HG03457 (cell line): Measurements from ENCODE around the gene NEK4.
A peak's percentile ranks its signal among the peaks of the same experiment; 100 is the strongest.
"Not testable (repeated sequence)": the region's sequence is repeated elsewhere in the genome, so short reads cannot be mapped to it uniquely, and the experiment has no call there.

ENCODE experiments used
- ATAC-seq: cut with Tn5 transposase; IDR thresholded peaks from one replicate; pipeline ENCODE4 v1.9.1; 2021; ENCODE audit warnings: moderate number of reproducible peaks; ENCODE audit not compliant: unreplicated experiment

The NEK4 gene

DNA sequence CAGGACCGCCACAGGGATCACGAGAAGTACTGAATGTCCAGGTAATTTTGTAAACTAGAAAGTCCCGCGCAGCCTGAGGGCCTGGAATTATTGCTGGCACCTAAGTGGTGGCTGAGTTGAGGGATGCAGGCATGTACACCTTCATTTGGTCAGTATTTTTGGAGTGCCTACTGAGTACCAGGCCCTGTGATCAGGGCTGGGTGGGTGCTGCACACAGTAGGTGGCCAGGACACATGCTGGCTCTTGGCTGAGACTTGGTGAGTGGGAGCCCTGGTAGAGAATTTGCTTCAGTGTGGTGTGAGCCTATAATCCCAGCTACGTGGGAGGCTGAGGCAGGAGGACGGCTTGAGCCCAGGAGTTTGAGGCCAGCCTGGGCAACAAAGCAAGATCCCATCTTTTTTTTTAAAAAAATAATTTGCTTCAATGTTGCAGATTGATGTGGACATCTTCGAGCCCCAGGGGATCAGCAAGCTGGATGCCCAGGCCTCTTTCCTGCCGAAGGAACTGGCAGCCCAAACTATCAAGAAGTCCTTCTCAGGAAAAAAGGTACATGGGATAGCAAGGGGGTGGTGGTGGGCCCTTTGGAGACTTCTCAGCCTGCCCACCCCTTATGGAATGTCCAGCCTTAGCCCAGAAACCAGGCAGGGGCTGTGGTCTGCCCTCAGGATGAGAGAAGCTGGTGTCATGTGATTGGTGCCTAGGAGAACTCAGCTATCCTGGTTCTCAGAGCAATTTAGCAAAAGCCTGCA lies 9.3 kb upstream of the NEK4 start:
- ATAC-seq: no peak

DNA sequence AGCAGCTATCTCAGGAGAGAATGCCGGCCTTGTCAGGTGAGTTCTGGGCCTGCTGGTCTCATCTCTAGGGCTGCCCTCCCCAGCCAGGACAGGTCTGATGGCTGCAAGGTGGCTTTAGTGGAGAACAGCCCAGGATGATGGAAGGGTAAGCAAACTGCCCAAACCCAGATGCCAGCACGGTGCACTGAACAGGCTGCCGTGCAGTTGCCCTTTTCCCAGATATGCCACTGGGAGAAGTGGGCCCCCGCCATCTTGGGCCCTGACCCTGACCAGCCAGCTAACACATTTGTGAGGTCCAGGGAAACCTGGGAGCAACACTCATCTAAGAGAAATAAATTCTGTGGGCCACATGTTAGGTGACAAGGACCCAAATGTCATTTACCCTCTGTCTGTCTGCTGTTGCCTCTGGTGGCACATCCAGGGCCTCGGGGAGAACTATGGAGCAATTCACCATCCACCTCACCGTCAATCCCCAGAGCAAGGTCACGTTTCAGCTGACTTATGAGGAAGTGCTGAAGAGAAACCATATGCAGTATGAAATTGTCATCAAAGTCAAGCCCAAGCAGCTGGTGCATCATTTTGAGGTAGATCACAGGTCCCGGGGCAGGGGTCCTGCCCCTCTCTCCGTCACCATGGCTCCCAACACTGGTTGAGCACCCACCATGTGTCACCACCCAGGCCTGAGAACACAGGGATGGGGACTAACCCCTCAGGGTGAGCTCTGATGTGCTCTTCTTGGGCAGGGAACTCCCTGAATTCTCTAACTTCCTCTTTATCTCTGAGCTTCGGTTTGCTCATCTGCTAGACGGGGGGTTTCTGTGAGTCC lies 8.5 kb upstream of the NEK4 start:
- peak; percentile 62 for ATAC-seq

DNA sequence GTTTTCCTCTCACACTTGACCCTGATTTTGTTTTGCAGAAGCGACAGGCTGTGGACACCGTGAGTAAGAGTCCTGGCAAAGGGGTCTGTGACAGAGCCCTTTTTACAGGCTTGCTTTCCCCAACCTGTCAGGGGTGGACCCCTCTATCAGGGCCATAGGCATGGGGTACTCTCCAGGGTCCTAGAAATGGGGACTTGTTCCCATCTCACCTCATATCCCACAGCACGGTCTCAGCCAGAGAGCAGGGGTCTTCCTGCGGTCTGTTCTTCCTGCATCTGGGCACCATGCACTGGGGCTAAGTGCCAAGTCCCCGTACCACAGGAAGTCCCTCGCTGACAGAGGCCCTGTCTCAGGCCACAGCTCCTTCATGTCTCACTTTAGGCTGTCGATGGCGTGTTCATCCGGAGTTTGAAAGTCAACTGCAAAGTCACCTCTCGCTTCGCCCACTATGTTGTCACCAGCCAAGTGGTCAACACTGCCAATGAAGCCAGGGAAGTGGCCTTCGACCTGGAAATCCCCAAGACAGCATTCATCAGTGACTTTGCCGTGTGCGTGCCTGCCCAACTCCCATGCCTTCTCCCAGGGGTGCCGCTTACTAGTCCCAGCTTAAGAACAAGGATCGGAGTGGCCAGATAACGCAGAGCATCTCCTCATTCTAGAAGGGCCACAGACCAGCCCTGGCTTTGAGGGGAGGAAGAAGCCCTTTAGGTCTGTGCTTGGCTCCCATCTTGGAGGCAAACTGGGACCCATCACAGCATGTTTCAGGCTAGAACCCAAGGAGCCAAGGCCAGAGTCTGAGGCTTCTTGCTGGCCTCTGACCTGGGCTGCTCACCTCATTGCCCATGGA lies 7.4 kb upstream of the NEK4 start:
- ATAC-seq: no peak

DNA sequence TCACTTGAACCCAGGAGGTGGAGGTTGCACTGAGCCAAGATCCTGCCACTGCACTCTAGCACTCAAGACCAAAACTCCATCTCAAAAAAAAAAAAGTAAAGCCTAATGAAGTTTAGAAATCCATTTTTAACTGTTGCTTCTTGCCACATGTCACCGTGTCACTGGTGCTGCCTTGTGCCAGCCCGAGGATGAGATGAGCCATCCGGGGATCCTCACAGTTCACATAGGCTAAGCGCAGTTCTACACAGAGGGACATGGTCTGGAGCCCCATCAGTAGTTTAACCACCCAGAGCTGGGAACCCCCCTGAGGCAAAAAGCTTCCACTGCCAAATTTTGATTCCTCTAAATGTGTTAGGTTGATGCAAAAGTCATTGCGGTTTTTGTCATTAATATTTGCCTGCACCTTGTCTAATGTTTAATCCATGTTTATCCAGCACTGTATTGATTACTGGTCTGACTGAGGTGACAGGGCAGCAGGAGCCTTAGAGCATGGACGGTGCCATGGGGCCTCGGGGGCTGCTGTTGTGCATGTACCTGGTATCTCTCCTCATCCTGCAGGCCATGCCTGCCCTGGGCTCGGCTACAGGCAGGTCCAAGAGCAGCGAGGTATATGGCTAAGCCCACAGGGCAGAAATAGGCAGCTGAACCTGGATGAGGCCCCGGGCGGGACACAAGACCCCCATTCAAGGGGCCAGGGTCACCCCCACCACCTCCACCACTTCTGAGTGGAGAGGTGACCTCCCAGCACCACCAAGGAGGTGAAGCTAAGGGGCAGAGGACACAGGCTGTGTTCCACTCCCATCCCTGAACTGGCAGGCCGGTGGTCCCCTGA lies 6.6 kb upstream of the NEK4 start, which contains the start of gene ITIH1:
ITIH1 (plus strand) TSS at position 473 of the 832 bp plus-strand sequence; CDS start at position 490, 17 bp downstream.
- no peak for ATAC-seq

DNA sequence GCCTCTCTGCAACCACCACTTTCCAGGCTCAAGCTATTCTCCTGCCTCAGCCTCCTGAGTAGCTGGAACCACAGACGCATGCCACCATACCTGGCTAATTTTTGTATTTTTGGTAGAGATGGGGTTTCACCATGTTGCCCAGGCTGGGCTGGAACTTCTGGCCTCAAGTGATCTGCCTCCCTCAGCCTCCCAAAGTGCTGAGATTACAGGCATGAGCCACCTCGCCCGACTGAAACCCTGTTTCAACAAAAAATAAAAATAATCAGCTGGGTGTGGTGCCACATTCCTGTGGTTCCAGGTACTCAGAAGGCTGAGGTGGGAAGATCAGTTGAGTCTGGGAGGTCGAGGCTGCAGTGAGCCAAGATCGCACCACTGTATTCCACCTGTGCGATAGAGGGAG lies 5.7 kb upstream of the NEK4 start:
- ATAC-seq: not testable (repeated sequence)

DNA sequence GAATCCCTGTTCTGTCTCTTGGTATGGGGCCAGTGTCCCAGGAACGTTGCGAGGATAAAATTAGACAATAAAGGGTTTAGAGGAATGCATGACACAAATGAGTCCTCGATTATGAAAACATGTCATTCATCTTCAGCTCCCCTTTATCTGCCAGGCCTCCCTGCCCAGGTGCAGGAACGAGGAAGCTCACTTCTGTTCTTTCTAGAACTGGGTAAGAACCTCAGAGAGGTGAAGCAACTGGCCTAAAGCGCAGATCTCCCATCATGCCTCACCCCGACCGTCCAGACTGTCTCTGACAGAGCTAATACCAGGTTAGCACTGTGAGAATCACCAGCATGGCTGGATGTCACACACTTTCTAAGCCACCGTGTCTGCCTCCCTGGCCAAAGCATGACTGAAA lies 5.1 kb upstream of the NEK4 start:
- no peak for ATAC-seq

DNA sequence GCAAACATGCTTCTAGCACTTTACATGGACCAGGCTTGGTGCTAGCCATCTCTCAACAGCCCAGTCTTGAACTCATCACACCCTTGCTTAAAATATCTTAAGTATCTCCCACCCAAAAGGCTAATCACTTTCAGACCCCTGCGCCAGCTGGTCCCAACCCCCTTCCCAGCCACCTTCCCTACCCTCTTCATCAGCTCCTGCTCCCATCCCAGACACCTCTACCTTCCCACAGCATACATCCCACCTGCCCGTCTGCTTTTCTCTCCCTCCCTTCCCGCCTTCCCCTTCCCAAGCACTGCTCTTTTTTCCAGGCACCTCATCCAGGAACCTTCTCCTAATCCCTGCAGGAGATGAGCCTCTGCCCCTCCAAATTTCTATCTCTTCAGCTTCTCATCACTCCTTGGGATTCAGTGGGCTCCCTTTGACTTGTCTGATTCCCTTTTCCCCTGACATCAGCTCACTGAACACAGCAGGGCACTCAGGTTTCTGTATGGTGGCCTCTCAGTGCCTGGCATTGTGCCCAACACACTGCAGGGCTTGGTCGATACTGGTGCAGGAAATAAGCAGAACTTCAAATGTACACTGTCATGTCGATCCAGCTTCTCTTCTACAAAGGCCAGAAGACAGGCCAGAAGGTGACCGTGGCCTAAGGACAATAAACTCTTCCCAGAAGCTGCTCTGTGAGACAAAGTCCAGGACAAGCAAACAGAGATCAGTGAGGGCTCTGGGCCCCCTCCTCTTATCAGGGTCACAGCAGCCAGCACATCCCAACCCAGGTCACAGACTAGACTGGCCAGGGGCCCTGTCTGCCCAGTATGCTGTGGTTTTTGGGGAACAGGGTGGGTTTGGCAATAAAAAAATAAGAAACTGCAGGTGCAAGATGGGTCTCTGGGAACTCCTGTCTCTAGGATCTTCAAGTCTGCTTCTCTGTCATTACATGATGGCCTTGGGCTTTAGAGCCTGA lies 4.4 kb upstream of the NEK4 start:
- ATAC-seq: no peak

DNA sequence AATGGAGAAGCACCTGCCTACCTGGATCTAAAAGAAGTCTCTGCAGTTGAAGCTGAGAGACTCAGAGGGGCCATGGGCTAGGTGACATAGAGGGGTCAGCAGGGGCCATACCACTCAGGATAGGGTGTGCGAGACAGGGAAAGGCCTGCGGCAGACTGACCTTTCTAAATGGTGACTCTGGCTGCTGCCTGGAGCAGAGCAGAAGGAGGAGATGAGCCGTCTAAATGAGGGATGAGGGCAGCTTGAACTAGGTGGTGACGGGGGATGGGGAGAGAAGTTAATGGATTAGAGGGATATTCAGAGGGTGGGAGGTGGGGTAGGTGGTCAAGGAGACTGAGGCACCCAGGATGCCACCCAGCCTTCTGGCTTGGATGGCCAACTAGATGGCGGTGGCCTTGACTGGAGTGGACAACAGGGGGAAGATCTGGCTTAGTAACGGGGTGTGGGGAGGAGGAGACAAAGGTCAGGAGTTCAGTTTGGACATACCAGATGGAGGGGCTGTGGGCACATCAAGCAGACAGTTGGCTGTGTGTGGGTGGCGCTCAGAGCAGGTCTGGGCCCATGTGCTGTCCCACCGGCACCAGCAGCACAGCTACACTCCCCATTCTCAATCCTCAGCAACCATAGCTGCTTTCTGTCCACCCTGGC lies 3.5 kb upstream of the NEK4 start:
- no peak for ATAC-seq

DNA sequence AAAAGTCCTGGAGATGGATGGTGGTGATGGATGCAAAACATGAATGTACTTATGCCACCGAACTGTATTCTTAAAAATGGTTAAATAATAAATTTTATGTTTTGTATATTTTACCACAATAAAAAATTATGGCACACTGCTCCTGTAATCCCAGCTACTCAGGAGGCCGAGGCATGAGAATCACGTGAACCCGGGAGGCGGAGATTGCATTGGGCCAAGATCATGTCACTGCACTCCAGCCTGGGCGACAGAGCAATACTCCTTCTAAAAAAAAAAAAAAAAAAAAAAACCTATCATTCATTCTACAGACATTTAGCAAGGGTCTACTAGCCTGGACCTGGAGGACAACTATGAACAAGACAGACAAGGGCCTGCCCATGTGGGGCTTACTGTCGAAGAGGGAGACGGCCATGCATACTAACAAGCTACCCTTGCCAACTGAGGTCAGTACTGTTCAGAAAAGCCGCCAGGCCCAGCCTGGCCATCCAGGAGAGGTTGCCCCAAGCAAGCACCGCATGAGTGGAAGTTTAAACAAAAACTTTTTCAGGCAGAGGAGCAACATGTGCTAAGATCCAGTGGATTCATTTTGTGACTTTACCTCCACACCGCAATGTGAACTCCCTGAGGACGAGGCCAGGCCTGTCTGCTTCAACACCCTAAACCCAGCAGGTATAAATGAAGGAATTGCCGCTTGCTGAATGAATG lies 2.8 kb upstream of the NEK4 start:
- no peak for ATAC-seq

DNA sequence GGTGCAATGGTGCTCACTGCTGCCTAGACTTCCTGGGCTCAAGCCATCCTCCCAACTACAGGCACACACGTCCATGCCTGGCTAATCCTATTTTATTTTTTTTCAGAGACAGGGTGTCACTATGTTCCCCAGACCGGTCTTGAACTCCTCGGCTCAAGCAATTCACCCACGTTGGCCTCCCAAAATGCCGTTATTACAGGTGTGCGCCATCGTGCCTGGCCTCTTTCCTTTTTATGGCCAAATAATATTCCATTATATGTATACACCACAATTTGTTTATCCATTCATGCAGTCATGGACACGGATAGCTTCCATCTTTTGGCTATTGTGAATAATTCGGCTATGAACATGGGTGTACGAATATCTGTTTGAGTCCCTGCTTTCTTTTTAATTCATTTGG lies 962 bp upstream of the NEK4 start:
- no peak for ATAC-seq

DNA sequence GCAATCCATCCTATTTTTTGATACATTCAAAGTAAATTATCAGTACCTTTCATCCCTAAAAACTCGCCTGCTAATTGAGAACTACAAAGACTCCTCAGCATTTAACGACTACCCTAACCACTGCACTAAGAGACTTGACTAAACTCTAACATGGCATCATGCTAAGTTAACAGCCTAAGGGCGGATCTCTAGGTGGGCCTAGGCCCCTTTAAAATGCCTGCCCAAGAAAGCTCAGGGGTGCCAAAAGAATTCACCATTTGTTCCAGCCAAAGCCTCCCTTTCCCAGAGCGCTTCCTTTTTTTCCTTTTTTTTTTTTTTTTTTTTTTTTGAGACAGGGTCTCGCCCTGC lies 568 bp upstream of the NEK4 start:
- no peak for ATAC-seq

DNA sequence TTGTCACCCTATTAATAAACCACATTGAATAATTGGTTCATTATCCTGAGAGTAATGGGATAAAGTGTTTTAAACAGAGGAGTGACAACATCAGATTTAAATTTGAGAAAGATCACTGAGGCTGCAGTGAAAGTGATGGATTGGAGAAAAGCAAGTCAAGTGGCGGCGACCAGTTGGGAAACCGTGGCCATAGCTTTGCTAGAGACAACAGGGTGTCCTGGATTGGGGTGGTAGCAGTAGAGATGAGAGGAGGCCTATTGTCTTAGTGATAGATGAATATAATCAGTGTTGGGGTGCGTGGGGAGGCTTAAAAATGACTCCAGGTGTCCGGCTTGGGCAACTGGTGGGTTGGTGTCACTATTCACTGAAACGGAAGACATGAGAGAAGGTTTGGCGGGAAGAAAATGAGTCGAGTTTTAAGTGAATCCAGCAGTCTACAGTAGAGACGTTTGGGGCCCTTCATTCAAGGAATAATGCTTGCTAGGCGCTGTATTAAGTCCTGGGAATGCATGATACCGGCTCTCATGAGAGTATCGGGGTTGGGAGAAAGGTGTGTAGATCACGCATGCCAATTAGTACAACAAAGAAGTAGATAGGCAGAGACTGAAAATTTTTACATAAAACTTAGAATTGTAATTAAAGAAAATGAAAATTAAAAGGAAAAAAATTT lies 819 bp downstream of the NEK4 start:
- no peak for ATAC-seq

DNA sequence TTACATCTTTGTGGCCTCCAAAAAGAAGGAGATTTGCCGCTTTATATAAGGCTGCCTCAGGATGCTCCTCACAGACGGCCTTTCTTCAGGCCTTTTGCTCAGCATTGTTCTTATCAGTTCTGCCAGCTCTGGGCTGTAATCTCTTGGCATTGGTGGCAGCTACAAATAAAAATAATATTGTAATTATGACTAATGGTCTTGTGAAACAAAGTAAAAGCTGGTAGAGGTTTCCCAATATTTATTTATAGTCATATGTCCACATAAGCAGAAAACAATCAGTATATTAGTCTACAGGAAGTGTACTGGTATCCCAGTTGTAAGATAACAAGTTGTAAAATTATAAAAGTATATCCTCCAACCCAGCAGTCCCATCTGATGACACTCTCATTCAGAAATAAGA lies 7.3 kb downstream of the NEK4 start:
- ATAC-seq: no peak

DNA sequence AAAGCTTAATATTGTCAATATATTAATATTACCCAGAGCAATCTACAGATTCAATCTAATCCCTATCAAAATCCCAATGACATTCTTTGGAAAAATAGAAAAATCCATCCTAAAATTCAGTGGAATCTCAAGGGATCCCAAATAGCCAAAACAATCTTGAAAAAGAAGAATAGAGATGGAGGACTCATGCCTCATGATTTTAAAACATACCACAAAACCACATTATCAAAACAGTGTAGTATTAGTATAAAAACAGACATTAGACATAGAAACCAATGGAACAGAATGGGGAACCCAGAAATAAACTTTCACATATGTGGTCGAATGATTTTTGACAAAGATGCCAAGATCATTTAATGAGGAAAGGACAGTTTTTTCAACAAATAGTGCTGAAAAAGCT lies 14.6 kb downstream of the NEK4 start:
- no peak for ATAC-seq

DNA sequence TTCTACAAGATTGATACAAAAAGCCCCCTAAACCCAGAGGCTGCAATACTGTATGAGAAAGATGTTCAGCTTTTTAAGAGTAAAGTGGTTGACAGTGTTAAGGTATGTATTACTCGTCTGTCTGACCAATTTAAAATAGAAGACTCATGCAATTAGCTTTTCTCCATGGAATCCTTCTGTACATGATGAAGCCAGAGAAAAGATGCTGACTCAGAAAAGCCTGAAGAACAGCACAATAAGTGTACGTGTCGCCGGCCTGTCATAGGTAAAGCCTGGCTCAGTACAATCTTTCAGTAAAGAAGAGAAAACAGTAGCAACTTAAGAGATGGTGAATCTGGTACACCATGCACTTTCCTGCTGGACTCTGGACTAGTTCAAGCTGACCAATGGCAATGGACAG lies 16.4 kb downstream of the NEK4 start:
- no peak for ATAC-seq

DNA sequence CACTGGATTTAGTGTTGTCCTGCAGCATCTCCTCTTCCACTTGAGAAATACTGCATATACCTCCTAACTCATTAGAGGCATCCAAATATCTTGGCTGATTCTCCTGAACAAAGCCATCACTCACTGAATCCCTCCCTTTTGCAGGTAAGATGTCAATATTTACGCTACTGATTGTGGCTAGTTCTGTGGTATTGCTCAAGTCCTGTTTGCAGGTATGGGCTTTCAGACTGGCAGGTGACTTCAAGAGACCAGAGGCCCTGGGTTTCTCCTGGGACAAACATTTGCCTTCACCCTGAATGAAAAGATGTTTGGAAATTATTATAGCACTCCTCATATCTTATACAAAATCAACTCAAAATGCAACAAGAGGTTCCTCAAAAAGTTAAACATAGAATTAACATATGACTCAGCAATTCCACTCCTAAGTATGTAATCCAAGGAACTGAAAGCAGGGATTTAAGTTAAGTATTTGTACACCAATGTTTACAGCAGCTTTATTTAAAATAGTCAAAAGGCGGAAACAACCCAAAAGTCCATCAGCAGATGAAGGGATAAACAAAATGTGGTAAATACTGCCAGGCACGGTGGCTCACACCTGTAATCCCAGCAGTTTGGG lies 18.6 kb downstream of the NEK4 start:
- no peak for ATAC-seq

DNA sequence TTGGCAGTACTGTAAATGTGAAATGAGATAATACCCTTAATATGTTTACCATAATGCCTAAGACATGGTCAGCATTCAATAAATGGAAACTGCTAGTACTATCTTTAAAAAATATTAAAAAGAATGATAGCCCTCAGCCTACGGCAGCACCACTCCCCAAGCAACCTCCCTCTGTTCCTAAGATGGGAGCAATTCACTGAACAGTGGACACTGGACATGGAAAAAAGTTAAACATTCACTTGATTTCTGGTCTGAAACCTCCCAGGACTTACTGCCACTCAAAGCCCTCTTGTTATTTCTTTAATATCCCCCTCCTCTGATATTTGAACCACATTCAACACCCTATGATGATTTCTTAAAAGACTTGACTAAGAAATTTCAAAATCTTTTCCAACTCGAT lies 27.0 kb downstream of the NEK4 start:
- no peak for ATAC-seq
